Body of pancreas (tissue), 4 donors: ENCODE results near the gene SLC39A3.

Source experiments
- POLR2A ChIP-seq, 3 donors: fragments of 450-650 bp; IDR thresholded peaks; one replicate each; pipeline ENCODE4 v1.6.1; 2016; ENCODE audit warnings: antibody characterized with exemption in 3 of 3, mild to moderate bottlenecking in 2 of 3
- TF ChIP-seq, protein P1 (sequence below), 7 experiments: fragments of 450-650 bp in 4 of 7; fragments of 200-600 bp in 3 of 7; sonication (generic) in 3 of 7; IDR thresholded peaks; one replicate each; pipeline ENCODE4 v1.5.1; 2016 to 2019; ENCODE audit warnings: antibody characterized with exemption in 7 of 7

- TF ChIP-seq, protein P1, sequence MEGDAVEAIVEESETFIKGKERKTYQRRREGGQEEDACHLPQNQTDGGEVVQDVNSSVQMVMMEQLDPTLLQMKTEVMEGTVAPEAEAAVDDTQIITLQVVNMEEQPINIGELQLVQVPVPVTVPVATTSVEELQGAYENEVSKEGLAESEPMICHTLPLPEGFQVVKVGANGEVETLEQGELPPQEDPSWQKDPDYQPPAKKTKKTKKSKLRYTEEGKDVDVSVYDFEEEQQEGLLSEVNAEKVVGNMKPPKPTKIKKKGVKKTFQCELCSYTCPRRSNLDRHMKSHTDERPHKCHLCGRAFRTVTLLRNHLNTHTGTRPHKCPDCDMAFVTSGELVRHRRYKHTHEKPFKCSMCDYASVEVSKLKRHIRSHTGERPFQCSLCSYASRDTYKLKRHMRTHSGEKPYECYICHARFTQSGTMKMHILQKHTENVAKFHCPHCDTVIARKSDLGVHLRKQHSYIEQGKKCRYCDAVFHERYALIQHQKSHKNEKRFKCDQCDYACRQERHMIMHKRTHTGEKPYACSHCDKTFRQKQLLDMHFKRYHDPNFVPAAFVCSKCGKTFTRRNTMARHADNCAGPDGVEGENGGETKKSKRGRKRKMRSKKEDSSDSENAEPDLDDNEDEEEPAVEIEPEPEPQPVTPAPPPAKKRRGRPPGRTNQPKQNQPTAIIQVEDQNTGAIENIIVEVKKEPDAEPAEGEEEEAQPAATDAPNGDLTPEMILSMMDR (IDR thresholded peaks at IDR 0.05): no peak
- no peak for TF ChIP-seq POLR2A (IDR thresholded peaks at IDR 0.05)
Observed at GRCh38 chr19:2719920-2720776, 19.7 kb downstream of the SLC39A3 start.
